Measurements from ENCODE around the gene SLC9A3.
A peak's percentile ranks its signal among the peaks of the same experiment; 100 is the strongest.

Gene SLC9A3

DNA sequence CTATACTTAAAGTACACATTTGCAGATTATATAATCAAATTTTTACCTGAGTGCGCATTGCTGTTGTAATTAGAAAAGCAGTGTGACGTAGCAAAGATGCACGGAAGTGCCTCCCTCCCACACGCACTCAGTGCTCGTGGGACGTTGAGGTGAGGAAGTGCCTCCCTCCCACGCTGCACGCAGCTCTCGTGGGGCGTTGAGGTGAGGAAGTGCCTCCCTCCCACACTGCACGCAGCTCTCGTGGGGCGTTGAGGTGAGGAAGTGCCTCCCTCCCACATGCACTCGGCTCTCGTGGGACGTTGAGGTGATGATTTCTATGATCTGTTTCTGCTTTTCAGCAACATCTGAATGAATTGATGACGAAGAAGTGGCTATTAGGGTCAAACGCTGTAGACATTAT is 60.3 kb downstream of the SLC9A3 start:
- Mint-ChIP-seq H3K27ac (no peak overlapping the region), H3K4me3 (no peak overlapping the region)

DNA sequence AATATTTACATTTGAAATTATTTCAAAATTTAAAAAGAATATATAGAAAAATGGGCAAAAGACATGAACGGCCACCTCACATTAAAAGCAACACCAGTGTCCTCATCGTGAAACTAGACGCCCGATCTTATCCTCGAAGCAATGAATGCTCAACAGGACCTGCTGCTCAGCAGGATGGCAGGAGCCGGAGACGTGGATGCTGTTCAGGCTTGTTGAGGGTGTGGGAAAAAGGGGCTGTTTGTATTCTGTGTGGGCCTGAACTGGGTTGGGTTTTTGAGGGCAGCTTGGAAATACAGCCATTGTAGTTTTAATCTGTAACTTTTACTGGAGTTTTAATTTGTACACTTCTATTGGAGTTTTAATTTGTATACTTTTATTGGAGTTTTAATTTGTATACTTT is 60.9 kb downstream of the SLC9A3 start:
- Mint-ChIP-seq H3K27me3 (ENCODE audit: low read depth, poor library complexity) (no peaks in the 10 kb centered on the region), H3K36me3 (ENCODE audit: low read depth) (peaks cover 51% of the 10 kb centered on the region), H3K4me1 (peaks cover 5% of the 10 kb centered on the region)

More for the DNA sequence above, 60.3 kb downstream of the SLC9A3 start:
- Mint-ChIP-seq H3K36me3 (ENCODE audit: low read depth) (peaks cover 44% of the 10 kb centered on the region), H3K9me3 (no peaks in the 10 kb centered on the region), H3K4me1 (peaks cover 5% of the 10 kb centered on the region), H3K27me3 (ENCODE audit: low read depth, poor library complexity) (no peaks in the 10 kb centered on the region)
- TF ChIP-seq, protein P1, sequence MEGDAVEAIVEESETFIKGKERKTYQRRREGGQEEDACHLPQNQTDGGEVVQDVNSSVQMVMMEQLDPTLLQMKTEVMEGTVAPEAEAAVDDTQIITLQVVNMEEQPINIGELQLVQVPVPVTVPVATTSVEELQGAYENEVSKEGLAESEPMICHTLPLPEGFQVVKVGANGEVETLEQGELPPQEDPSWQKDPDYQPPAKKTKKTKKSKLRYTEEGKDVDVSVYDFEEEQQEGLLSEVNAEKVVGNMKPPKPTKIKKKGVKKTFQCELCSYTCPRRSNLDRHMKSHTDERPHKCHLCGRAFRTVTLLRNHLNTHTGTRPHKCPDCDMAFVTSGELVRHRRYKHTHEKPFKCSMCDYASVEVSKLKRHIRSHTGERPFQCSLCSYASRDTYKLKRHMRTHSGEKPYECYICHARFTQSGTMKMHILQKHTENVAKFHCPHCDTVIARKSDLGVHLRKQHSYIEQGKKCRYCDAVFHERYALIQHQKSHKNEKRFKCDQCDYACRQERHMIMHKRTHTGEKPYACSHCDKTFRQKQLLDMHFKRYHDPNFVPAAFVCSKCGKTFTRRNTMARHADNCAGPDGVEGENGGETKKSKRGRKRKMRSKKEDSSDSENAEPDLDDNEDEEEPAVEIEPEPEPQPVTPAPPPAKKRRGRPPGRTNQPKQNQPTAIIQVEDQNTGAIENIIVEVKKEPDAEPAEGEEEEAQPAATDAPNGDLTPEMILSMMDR (IDR thresholded peaks at IDR 0.05) = no peak
- DNase-seq = no peak

DNA sequence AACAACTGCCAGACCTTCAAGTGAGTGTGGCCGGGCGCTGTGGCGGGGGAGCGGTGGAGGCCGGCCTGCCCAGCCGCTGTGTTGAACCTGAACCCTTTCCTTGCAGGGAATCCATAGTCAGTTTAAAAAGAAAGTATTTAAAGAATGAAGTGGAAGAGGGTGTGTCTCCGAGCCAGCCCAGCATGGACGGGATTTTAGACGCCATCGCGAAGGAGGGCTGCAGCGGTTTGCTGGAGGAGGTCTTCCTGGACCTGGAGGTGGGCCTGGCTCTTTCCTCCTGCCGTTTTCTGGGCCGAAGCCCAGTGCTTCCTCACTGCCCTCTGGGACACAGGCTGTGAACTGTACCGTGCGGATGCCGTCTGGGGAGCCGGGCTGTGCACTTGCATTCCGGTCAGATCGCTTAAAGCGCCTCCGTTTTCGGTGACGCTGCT is 62.2 kb downstream of the SLC9A3 start:
- H3K4me1 Mint-ChIP-seq = peaks cover 5% of the 10 kb centered on the region
- no peak overlapping the region for H3K27ac Mint-ChIP-seq
- DNase-seq = no peak
- no peaks in the 10 kb centered on the region for H3K27me3 Mint-ChIP-seq (ENCODE audit: low read depth, poor library complexity)
- H3K9me3 Mint-ChIP-seq = no peaks in the 10 kb centered on the region
- no peak overlapping the region for H3K4me3 Mint-ChIP-seq
- peaks cover 55% of the 10 kb centered on the region for H3K36me3 Mint-ChIP-seq (ENCODE audit: low read depth)
- TF ChIP-seq, protein P1 (IDR thresholded peaks at IDR 0.05) = no peak

More for the DNA sequence above, 60.9 kb downstream of the SLC9A3 start:
- TF ChIP-seq, protein P1 (IDR thresholded peaks at IDR 0.05) = no peak
- DNase-seq = no peak
- Mint-ChIP-seq H3K4me3 (no peak overlapping the region), H3K9me3 (no peaks in the 10 kb centered on the region), H3K27ac (peak overlapping the region; percentile 72)

DNA sequence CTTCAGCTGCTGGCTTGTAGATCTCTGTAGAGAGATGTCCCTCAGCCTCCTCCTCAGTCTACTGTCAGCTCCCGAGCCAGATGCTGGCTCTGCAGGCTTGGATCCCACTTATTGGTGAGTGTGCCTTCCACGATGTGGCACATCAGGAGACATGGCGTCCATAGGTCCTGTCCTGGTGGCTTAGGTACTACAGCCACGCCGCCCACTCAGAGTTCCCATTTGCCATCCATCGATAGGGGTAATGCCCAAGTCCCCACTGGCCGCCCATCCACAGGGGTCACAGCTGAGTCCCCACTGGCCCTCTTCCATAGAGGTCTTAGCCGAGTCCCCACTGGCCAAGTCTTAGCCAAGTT is 64.0 kb downstream of the SLC9A3 start:
- no peaks in the 10 kb centered on the region for H3K27me3 Mint-ChIP-seq (ENCODE audit: low read depth, poor library complexity)
- H3K4me1 Mint-ChIP-seq = peaks cover 5% of the 10 kb centered on the region

DNA sequence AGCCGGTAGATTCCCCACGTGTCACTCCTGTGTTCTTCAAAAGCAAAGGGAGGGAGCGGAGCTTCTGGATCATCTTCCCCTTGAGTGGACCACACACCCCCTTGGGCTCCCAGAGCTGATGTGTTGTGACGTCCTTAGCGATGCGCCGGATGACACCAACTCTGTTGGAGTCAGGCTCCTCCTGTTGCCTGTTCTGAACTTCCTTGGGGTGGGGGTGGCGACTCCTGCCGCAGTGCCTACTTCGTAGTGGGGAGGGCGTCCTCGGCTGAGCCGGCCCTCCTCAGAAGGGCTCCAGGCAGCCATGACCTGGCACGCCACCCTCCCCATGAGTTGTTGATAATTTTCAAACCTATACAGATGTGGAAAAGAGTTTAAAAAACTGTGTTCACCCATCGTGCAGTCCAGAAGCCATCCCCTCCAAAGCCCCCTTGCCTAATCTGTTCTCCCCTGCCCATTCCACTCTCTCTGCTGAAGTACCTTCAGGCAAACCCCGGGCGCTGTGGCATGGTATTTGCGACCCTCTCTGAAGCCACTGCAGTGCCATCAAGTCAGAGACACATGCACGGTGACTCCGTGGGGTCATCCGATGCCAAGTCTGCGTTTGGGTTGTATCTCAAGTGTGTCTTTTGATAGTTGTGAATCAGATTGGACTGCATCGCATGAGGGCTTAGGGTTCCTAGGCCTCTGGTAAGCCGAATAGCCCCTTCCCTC is 64.5 kb downstream of the SLC9A3 start:
- Mint-ChIP-seq H3K27me3 (ENCODE audit: low read depth, poor library complexity) (no peaks in the 10 kb centered on the region), H3K36me3 (ENCODE audit: low read depth) (peaks cover 64% of the 10 kb centered on the region)
- TF ChIP-seq, protein P1 (IDR thresholded peaks at IDR 0.05) = no peak

More for the DNA sequence above, 64.0 kb downstream of the SLC9A3 start:
- no peak for DNase-seq
- no peak overlapping the region for H3K27ac Mint-ChIP-seq
- H3K4me3 Mint-ChIP-seq = no peak overlapping the region
- TF ChIP-seq, protein P1 (IDR thresholded peaks at IDR 0.05) = no peak
- H3K36me3 Mint-ChIP-seq (ENCODE audit: low read depth) = peaks cover 58% of the 10 kb centered on the region
- H3K9me3 Mint-ChIP-seq = no peaks in the 10 kb centered on the region

More for the DNA sequence above, 64.5 kb downstream of the SLC9A3 start:
- H3K9me3 Mint-ChIP-seq = no peaks in the 10 kb centered on the region
- no peak for DNase-seq
- H3K4me3 Mint-ChIP-seq = no peak overlapping the region
- peaks cover 5% of the 10 kb centered on the region for H3K4me1 Mint-ChIP-seq
- no peak overlapping the region for H3K27ac Mint-ChIP-seq

All from nephron progenitor cell (in vitro differentiated cells).